HepG2 (cell line): ENCODE results near the gene WDR93. TPM values are rescaled to one million over a fixed set of nuclear protein-coding genes. Genes with fewer than 3 reads are reported as not detected.

ENCODE experiments used
- ATAC-seq: fragments of 200-7000 bp; cut with Tn5 transposase; 3 replicates; pipeline ENCODE4 v1.9.1; 2020; ENCODE audit warnings: mild to moderate bottlenecking, moderate library complexity
- BruUV-seq: library from RNA; stranded (reverse); fragments of 400-500 nt; replicated peaks from 2 replicates; lab custom pipeline; 2021; lab: Mats Ljungman, UMichigan
- CTCF ChIA-PET: fragments of 300-600 bp; formaldehyde crosslinking; extraction: SDS; loops from one replicate; lab custom pipeline; 2021; ENCODE audit warnings: low total read pairs, inconsistent platforms, low intra/inter-chr PET ratio; lab: Yijun Ruan, JAX
- POLR2A ChIA-PET: fragments of 350-600 bp; sonication (Branson Sonifier 250); formaldehyde crosslinking; loops from one replicate; lab custom pipeline; 2020; ENCODE audit warnings: antibody characterized with exemption, inconsistent platforms; lab: Yijun Ruan, JAX
- DNase-seq: peaks from one replicate; pipeline ENCODE4 v3.0.0-alpha.2; 2015; ENCODE audit warnings: low spot score
- FAIRE-seq: peaks from 3 replicates; lab custom pipeline; 2011; peaks lifted over from hg19 to GRCh38; lab: Jason Lieb, UNC
- H2AFZ ChIP-seq: one replicate; pipeline ENCODE4 v1.6.1; 2011; ENCODE audit warnings: low read length, inconsistent platforms
- H3K27ac ChIP-seq: fragments of 300-600 bp; 3 replicates; pipeline ENCODE4 v1.8.0; 2011; ENCODE audit warnings: mixed run types, mild to moderate bottlenecking, mixed read lengths, low read length, inconsistent platforms; ENCODE audit not compliant: insufficient read depth; ENCODE audit errors: extremely low read length
- H3K27me3 ChIP-seq, 2 experiments: fragments of 200-600 bp in 1 of 2; 2 replicates in 1 of 2; 3 replicates in 1 of 2; pipeline versions ENCODE4 v1.6.0 to v1.8.0; 2011; ENCODE audit warnings: low read length in 2 of 2, mild to moderate bottlenecking in 2 of 2, moderate library complexity in 2 of 2, inconsistent platforms in 1 of 2; ENCODE audit not compliant: insufficient read depth in 2 of 2, control insufficient read depth in 1 of 2
- H3K36me3 ChIP-seq, 2 experiments: fragments of 200-600 bp in 1 of 2; replicated peaks in 1 of 2; 2 replicates in 1 of 2; 3 replicates in 1 of 2; pipeline versions ENCODE4 v1.5.1 to v1.8.0; 2011; ENCODE audit warnings: low read length in 2 of 2, inconsistent platforms in 1 of 2; ENCODE audit not compliant: insufficient read depth in 2 of 2, control insufficient read depth in 1 of 2
- H3K4me1 ChIP-seq: 2 replicates; pipeline ENCODE4 v1.5.1; 2012; ENCODE audit warnings: low read length, inconsistent platforms; ENCODE audit not compliant: insufficient read depth
- H3K4me2 ChIP-seq: 2 replicates; pipeline ENCODE4 v1.6.0; 2011; ENCODE audit warnings: low read depth, low read length, inconsistent platforms
- H3K4me3 ChIP-seq, 3 experiments: fragments of 200-600 bp in 1 of 3; sonication (generic), shearing (Covaris generic) in 1 of 3; replicated peaks in 1 of 3; 2 replicates each; pipeline ENCODE4 v1.5.1; 2011 to 2016; ENCODE audit warnings: low read length in 3 of 3, inconsistent platforms in 2 of 3, low read depth in 2 of 3, mild to moderate bottlenecking in 2 of 3, control low read depth in 1 of 3, mixed read lengths in 1 of 3; ENCODE audit not compliant: insufficient read depth in 1 of 3
- H3K79me2 ChIP-seq: one replicate; pipeline ENCODE4 v1.6.1; 2011; ENCODE audit warnings: low read length, inconsistent platforms; ENCODE audit not compliant: insufficient read depth
- H3K9ac ChIP-seq: 2 replicates; pipeline ENCODE4 v1.6.0; 2011; ENCODE audit warnings: mild to moderate bottlenecking, low read depth, low read length, inconsistent platforms; ENCODE audit not compliant: insufficient read depth
- H3K9me3 ChIP-seq: 2 replicates; pipeline ENCODE4 v1.5.1; 2012; ENCODE audit warnings: mild to moderate bottlenecking, low read length
- H4K20me1 ChIP-seq: 2 replicates; pipeline ENCODE4 v1.6.0; 2011; ENCODE audit warnings: inconsistent platforms, mild to moderate bottlenecking, low read length, moderate library complexity; ENCODE audit not compliant: insufficient read depth
- ZGPAT ChIP-seq: IDR thresholded peaks from 2 replicates; pipeline ENCODE4 v1.6.1; 2016; ENCODE audit warnings: mild to moderate bottlenecking
- ZNF430 ChIP-seq: sonication (generic); formaldehyde crosslinking; IDR thresholded peaks from 2 replicates; pipeline ENCODE4 v1.9.0; 2021; ENCODE audit warnings: mild to moderate bottlenecking, missing genetic modification reagents
- WGBS: methylation state at CpG from one replicate; pipeline ENCODE4 v1.1.6; 2017; ENCODE audit warnings: low lambda C conversion rate; 5-methylcytosine and 5-hydroxymethylcytosine counted together
- in situ Hi-C: cut with HindIII; loops from 2 replicates; pipeline ENCODE4 v1.10.0; 2017; ENCODE audit warnings: low pct_unique_long_range_greater_than_20kb; ENCODE audit not compliant: extremely low pct_ligation_motif_present
- intact Hi-C: fragments of 100-400 bp; cut with micrococcal nuclease; formaldehyde crosslinking; loops from one replicate; pipeline ENCODE4 v1.10.0; 2022; ENCODE audit not compliant: unreplicated experiment
- polyA plus RNA-seq, 8 experiments: library from polyadenylated mRNA; depleted of rRNA in 3 of 8; stranded (reverse) in 7 of 8; unstranded in 1 of 8; fragments of >200 nt; fragmentation: Illumina TruSeq in 4 of 8; extraction: Trizol in 4 of 8; gene quantifications; 2 replicates each; pipeline versions ENCODE4 v1.2.1 to v1.2.3, GENCODE V29; 2011 to 2016; ENCODE audit warnings: low read depth in 4 of 8, missing spikeins in 1 of 8, mixed read lengths in 1 of 8; ENCODE audit not compliant: insufficient read depth in 1 of 8
- total RNA-seq, 5 experiments: library from RNA; depleted of rRNA; stranded (reverse); fragments of >200 nt; fragmentation: Illumina TruSeq; extraction: Trizol; gene quantifications; 2 replicates each; pipeline ENCODE4 v1.2.3, GENCODE V29; 2016; ENCODE audit warnings: low read depth in 1 of 5
- TF ChIP-seq, protein P1 (sequence below): sonication (generic); formaldehyde crosslinking; IDR thresholded peaks from 2 replicates; pipeline ENCODE4 v1.4.0; 2020; ENCODE audit warnings: mild to moderate bottlenecking, missing genetic modification reagents

WDR93 gene
- total and polyA plus RNA-seq, 2 of the 13 experiments (the other 11 are each of a cell fraction or from before 2014, with no cell fraction given), result 0.07 TPM; not detected in 1

GRCh38 chr15:89648106-89649012 is 42.3 kb upstream of the WDR93 start:
- no peak overlapping the region for H3K9ac ChIP-seq
- ChIA-PET POLR2A (no interaction called here), CTCF (interaction anchor here (2.1 kb wide), 1 partner anchor 26 kb away, joined by 28 read pairs; no protein-coding TSS in a partner anchor)
- no peaks in the 10 kb centered on the region; a peak in 1 of 5 replicates for H3K36me3 ChIP-seq
- H3K27ac ChIP-seq, result no peak overlapping the region
- intact Hi-C loops, result no loop called here
- no peak for FAIRE-seq
- H3K4me3 ChIP-seq, result no peak overlapping the region
- peaks cover 14% of the 10 kb centered on the region for H3K4me1 ChIP-seq
- TF ChIP-seq, protein P1, sequence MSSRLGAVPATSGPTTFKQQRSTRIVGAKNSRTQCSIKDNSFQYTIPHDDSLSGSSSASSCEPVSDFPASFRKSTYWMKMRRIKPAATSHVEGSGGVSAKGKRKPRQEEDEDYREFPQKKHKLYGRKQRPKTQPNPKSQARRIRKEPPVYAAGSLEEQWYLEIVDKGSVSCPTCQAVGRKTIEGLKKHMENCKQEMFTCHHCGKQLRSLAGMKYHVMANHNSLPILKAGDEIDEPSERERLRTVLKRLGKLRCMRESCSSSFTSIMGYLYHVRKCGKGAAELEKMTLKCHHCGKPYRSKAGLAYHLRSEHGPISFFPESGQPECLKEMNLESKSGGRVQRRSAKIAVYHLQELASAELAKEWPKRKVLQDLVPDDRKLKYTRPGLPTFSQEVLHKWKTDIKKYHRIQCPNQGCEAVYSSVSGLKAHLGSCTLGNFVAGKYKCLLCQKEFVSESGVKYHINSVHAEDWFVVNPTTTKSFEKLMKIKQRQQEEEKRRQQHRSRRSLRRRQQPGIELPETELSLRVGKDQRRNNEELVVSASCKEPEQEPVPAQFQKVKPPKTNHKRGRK (CRISPR knock-in tag), result no peak
- TF ChIP-seq ZGPAT (CRISPR knock-in tag), result no peak
- TF ChIP-seq ZNF430 (CRISPR knock-in tag), result no peak
- TF ChIP-seq, all 625 proteins: peak for 0
- in situ Hi-C loops, result no loop called here
- ATAC-seq, result no peak
- BruUV-seq, result no TSS peak
- Histone ChIP-seq H3K9me3 (no peaks in the 10 kb centered on the region), H3K4me2 (no peak overlapping the region), H3K27me3 (no peaks in the 10 kb centered on the region), H3K79me2 (no peaks in the 10 kb centered on the region), H2AFZ (no peak overlapping the region), H4K20me1 (no peaks in the 10 kb centered on the region)
- 97% methylated on average over 74 of the region's 102 CpGs for WGBS
- no peak for DNase-seq
